ENCODE measurements around the gene NPLOC4.

- TF ChIP-seq POLR2A (IDR thresholded peaks at IDR 0.05) = no peak
- TF ChIP-seq, protein P1, sequence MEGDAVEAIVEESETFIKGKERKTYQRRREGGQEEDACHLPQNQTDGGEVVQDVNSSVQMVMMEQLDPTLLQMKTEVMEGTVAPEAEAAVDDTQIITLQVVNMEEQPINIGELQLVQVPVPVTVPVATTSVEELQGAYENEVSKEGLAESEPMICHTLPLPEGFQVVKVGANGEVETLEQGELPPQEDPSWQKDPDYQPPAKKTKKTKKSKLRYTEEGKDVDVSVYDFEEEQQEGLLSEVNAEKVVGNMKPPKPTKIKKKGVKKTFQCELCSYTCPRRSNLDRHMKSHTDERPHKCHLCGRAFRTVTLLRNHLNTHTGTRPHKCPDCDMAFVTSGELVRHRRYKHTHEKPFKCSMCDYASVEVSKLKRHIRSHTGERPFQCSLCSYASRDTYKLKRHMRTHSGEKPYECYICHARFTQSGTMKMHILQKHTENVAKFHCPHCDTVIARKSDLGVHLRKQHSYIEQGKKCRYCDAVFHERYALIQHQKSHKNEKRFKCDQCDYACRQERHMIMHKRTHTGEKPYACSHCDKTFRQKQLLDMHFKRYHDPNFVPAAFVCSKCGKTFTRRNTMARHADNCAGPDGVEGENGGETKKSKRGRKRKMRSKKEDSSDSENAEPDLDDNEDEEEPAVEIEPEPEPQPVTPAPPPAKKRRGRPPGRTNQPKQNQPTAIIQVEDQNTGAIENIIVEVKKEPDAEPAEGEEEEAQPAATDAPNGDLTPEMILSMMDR (IDR thresholded peaks at IDR 0.05) = no peak
- no peak for TF ChIP-seq POLR2AphosphoS5 (IDR thresholded peaks at IDR 0.05)
Measured at GRCh38 chr17:81608605-81609004, 28.3 kb downstream of the NPLOC4 start.
